Sigmoid colon (tissue), 4 donors: ENCODE measurements around the gene HPGDS.

Experiments used
- EP300 ChIP-seq, 4 donors: sonication (generic); formaldehyde crosslinking; IDR thresholded peaks; one replicate each; pipeline ENCODE4 v1.6.1; 2017; ENCODE audit warnings: antibody characterized with exemption in 4 of 4
- POLR2A ChIP-seq, 2 donors: fragments of 450-650 bp; IDR thresholded peaks; one replicate each; pipeline ENCODE4 v1.6.1; 2016; ENCODE audit warnings: antibody characterized with exemption in 2 of 2, mild to moderate bottlenecking in 2 of 2, moderate library complexity in 2 of 2
- POLR2AphosphoS5 ChIP-seq, 4 donors: sonication (generic); formaldehyde crosslinking; IDR thresholded peaks; one replicate each; pipeline ENCODE4 v1.6.1; 2017; ENCODE audit warnings: antibody characterized with exemption in 4 of 4
- TF ChIP-seq, protein P1 (sequence below), 4 experiments: fragments of 450-650 bp in 3 of 4; fragments of 200-600 bp in 1 of 4; IDR thresholded peaks; one replicate each; pipeline ENCODE4 v1.5.1; 2016 to 2019; ENCODE audit warnings: antibody characterized with exemption in 4 of 4, mild to moderate bottlenecking in 3 of 4, moderate library complexity in 2 of 4

- TF ChIP-seq, protein P1, sequence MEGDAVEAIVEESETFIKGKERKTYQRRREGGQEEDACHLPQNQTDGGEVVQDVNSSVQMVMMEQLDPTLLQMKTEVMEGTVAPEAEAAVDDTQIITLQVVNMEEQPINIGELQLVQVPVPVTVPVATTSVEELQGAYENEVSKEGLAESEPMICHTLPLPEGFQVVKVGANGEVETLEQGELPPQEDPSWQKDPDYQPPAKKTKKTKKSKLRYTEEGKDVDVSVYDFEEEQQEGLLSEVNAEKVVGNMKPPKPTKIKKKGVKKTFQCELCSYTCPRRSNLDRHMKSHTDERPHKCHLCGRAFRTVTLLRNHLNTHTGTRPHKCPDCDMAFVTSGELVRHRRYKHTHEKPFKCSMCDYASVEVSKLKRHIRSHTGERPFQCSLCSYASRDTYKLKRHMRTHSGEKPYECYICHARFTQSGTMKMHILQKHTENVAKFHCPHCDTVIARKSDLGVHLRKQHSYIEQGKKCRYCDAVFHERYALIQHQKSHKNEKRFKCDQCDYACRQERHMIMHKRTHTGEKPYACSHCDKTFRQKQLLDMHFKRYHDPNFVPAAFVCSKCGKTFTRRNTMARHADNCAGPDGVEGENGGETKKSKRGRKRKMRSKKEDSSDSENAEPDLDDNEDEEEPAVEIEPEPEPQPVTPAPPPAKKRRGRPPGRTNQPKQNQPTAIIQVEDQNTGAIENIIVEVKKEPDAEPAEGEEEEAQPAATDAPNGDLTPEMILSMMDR (IDR thresholded peaks at IDR 0.05): no peak
- TF ChIP-seq POLR2A (IDR thresholded peaks at IDR 0.05) (no peak), POLR2AphosphoS5 (IDR thresholded peaks at IDR 0.05) (no peak), EP300 (IDR thresholded peaks at IDR 0.05) (no peak)
Observed at GRCh38 chr4:94256828-94257227, 85.8 kb downstream of the HPGDS start.
